Kidney (tissue), 14 donors: ENCODE measurements around the gene SLC24A4. TPM values are rescaled to one million over a fixed set of nuclear protein-coding genes. Genes with fewer than 3 reads are reported as not detected.

Experiments used
- DNase-seq, 5 donors: peaks; one replicate each; pipeline ENCODE4 v3.0.0-alpha.2; 2013 to 2020
- FAIRE-seq: peaks from 2 replicates; lab custom pipeline; 2012; peaks lifted over from hg19 to GRCh38; lab: Jason Lieb, UNC
- H3K27ac ChIP-seq, 2 donors: one replicate each; pipeline ENCODE4 v1.7.0; 2013; ENCODE audit warnings: low read depth in 2 of 2, low read length in 2 of 2, inconsistent platforms in 1 of 2
- H3K27me3 ChIP-seq: one replicate; pipeline ENCODE4 v1.7.1; 2013; ENCODE audit warnings: low read length, inconsistent platforms; ENCODE audit not compliant: control insufficient read depth, insufficient read depth
- H3K36me3 ChIP-seq, 3 donors: one replicate each; pipeline versions ENCODE4 v1.7.0 to v1.7.1; 2013; ENCODE audit warnings: low read length in 3 of 3, control low read depth in 1 of 3, inconsistent platforms in 1 of 3; ENCODE audit not compliant: insufficient read depth in 3 of 3, control insufficient read depth in 2 of 3
- H3K4me1 ChIP-seq, 3 donors: one replicate each; pipeline versions ENCODE4 v1.7.0 to v1.7.1; 2013; ENCODE audit warnings: low read length in 3 of 3, inconsistent platforms in 1 of 3, low read depth in 1 of 3; ENCODE audit not compliant: control insufficient read depth in 2 of 3, insufficient read depth in 2 of 3
- H3K4me3 ChIP-seq, 3 donors: one replicate each; pipeline versions ENCODE4 v1.7.0 to v1.8.1; 2013; ENCODE audit warnings: low read length in 3 of 3, control low read depth in 1 of 3, inconsistent platforms in 1 of 3
- H3K9ac ChIP-seq, 3 donors: one replicate each; pipeline versions ENCODE4 v1.7.0 to v1.7.1; 2013; ENCODE audit warnings: low read length in 3 of 3, control low read depth in 1 of 3, inconsistent platforms in 1 of 3
- H3K9me3 ChIP-seq, 3 donors: one replicate each; pipeline versions ENCODE4 v1.7.0 to v1.7.1; 2013; ENCODE audit warnings: low read length in 3 of 3, control low read depth in 1 of 3, inconsistent platforms in 1 of 3; ENCODE audit not compliant: control insufficient read depth in 2 of 3, insufficient read depth in 1 of 3
- intact Hi-C: fragments of 100-400 bp; cut with DNase I; formaldehyde crosslinking; loops from one replicate; pipeline ENCODE4 v1.11.1; 2022
- polyA plus RNA-seq: library from polyadenylated mRNA; stranded (reverse); fragments of 350-450 nt; fragmentation: Illumina TruSeq; extraction: RNeasy Lipid Tissue Mini Kit (QIAGEN cat#74804); gene quantifications from one replicate; pipeline ENCODE4 v1.2.3, GENCODE V29; 2014; ENCODE audit warnings: low read depth, low replicate concordance; ENCODE audit not compliant: insufficient read depth
- total RNA-seq: library from RNA; stranded (reverse); fragmentation: NEBNext Ultra II Directional; extraction: Animal tissue kit (Norgen Biotek cat#: 25700); gene quantifications from one replicate; pipeline ENCODE4 v1.2.1, GENCODE V29; 2021
- TF ChIP-seq, protein P1 (sequence below): IDR thresholded peaks from 3 replicates; pipeline ENCODE4 v1.5.1; 2012; ENCODE audit warnings: mild to moderate bottlenecking, moderate library complexity, borderline replicate concordance; ENCODE audit not compliant: insufficient read depth; ENCODE audit errors: extremely low read depth
- donor health status: control.
- donor health status: control.
- donor health status: control.
- donor health status: control.
- donor health status: control.
- donor health status: DM: yes; HTN: yes; CAD: no.
- donor health status: Normal renal cell carcinoma (clear cell type).

The SLC24A4 gene
- total and polyA plus RNA-seq, 2 donors from 2014 or later, result 0.32 to 0.85 TPM

GRCh38 chr14:92276074-92276473 lies 46.9 kb upstream of the SLC24A4 start:
- no peaks in the 10 kb centered on the region for H3K9me3 ChIP-seq
- intact Hi-C loops, result no loop called here
- no peak for DNase-seq
- no peaks in the 10 kb centered on the region for H3K36me3 ChIP-seq
- H3K4me3 ChIP-seq, result no peak overlapping the region
- TF ChIP-seq, protein P1, sequence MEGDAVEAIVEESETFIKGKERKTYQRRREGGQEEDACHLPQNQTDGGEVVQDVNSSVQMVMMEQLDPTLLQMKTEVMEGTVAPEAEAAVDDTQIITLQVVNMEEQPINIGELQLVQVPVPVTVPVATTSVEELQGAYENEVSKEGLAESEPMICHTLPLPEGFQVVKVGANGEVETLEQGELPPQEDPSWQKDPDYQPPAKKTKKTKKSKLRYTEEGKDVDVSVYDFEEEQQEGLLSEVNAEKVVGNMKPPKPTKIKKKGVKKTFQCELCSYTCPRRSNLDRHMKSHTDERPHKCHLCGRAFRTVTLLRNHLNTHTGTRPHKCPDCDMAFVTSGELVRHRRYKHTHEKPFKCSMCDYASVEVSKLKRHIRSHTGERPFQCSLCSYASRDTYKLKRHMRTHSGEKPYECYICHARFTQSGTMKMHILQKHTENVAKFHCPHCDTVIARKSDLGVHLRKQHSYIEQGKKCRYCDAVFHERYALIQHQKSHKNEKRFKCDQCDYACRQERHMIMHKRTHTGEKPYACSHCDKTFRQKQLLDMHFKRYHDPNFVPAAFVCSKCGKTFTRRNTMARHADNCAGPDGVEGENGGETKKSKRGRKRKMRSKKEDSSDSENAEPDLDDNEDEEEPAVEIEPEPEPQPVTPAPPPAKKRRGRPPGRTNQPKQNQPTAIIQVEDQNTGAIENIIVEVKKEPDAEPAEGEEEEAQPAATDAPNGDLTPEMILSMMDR, result no peak
- no peaks in the 10 kb centered on the region for H3K4me1 ChIP-seq
- no peak for FAIRE-seq
- no peak overlapping the region for H3K27ac ChIP-seq
- H3K27me3 ChIP-seq, result no peaks in the 10 kb centered on the region
- H3K9ac ChIP-seq, result no peak overlapping the region

- TF ChIP-seq, protein P1, result no peak
- Histone ChIP-seq H3K4me1 (no peaks in the 10 kb centered on the region), H3K9ac (no peak overlapping the region), H3K27ac (no peak overlapping the region), H3K9me3 (no peaks in the 10 kb centered on the region), H3K27me3 (no peaks in the 10 kb centered on the region), H3K4me3 (no peak overlapping the region), H3K36me3 (no peaks in the 10 kb centered on the region)
- FAIRE-seq, result no peak
- intact Hi-C loops, result no loop called here
- DNase-seq, result no peak
Observed at GRCh38 chr14:92277031-92277430, 45.9 kb upstream of the SLC24A4 start.

DNA sequence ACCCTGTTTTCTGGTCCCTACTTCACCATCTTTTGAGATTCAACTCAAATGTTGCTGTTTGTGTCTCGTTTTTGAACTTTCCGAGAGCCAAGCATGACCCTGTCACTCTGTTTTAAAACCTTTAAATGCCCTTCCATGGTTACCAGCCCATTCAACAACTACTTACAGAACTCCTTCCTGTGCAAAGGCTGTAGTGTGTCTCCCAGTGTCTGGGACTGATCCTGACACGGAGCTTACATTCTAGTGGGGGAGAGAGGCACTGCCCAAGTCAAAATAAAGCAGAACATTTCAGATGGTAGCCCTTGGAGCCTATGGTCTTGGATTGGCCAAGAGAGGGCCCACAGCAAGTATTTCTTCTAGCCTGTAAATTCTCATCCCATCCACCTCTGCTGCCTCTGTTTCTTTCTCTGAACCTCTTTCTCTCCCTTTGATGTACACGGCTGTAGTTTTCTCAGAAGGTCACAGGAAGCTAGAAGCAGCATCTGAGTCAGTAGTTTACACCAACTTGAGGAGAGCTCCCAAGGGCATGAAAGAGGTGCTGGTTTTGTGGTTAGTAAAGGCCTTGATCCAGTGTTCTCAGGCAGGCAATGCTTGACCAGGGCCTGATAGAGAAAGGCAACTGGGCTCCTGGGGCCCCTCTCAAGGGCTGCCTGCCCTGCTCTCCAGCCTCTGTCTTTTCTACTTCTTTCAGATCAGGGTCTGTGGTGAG lies 42.3 kb upstream of the SLC24A4 start:
- Histone ChIP-seq H3K4me1 (no peaks in the 10 kb centered on the region), H3K27me3 (no peaks in the 10 kb centered on the region), H3K36me3 (no peaks in the 10 kb centered on the region), H3K9ac (no peak overlapping the region), H3K9me3 (no peaks in the 10 kb centered on the region), H3K27ac (no peak overlapping the region), H3K4me3 (no peak overlapping the region)
- TF ChIP-seq, protein P1, result no peak
- DNase-seq, result no peak
- intact Hi-C loops, result no loop called here
- no peak for FAIRE-seq
